ENCODE data around the gene MB21D2. TPM values are rescaled to one million over a fixed set of nuclear protein-coding genes. Genes with fewer than 3 reads are reported as not detected.

MB21D2 gene
- total and polyA plus RNA-seq, 2 experiments from 2014 or later: 8.1 to 35.9 TPM

DNA sequence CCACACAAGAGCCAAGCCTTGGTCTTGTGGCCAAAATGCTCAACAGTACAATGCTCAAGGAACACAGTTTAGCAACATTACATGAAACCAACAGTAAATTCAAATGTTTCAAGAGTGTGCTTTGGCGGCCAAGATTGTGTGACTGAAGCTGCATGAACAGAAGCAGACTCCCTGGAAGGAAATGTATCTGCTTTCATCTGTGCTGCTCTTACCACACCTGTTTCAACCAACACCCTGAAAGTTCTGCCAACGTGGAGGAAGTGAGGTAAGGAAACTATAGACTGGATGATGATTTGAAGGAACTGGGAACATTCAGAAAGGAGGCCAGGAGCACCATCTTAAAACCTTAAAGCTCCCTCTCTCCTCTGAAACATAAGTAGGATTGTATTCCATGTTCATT is 55.7 kb downstream of the MB21D2 start:
- no peak overlapping the region for H3K4me3 Mint-ChIP-seq
- TF ChIP-seq STAT1 (IDR thresholded peaks at IDR 0.05; ENCODE audit: unreplicated experiment) (no peak), ZNF331 (CRISPR knock-in tag; IDR thresholded peaks at IDR 0.05; ENCODE audit: low read depth) (no peak), NANOG (IDR thresholded peaks at IDR 0.05; ENCODE audit: borderline replicate concordance) (no peak), CREB1 (CRISPR knock-in tag; IDR thresholded peaks at IDR 0.05; ENCODE audit: low read depth) (no peak), EZH2phosphoT487 (IDR thresholded peaks at IDR 0.05; ENCODE audit: unreplicated experiment) (no peak), ZNF114 (CRISPR knock-in tag; IDR thresholded peaks at IDR 0.05) (no peak), POLR2AphosphoS5 (IDR thresholded peaks at IDR 0.05; ENCODE audit: low read depth) (no peak)
- TF ChIP-seq, protein P1, sequence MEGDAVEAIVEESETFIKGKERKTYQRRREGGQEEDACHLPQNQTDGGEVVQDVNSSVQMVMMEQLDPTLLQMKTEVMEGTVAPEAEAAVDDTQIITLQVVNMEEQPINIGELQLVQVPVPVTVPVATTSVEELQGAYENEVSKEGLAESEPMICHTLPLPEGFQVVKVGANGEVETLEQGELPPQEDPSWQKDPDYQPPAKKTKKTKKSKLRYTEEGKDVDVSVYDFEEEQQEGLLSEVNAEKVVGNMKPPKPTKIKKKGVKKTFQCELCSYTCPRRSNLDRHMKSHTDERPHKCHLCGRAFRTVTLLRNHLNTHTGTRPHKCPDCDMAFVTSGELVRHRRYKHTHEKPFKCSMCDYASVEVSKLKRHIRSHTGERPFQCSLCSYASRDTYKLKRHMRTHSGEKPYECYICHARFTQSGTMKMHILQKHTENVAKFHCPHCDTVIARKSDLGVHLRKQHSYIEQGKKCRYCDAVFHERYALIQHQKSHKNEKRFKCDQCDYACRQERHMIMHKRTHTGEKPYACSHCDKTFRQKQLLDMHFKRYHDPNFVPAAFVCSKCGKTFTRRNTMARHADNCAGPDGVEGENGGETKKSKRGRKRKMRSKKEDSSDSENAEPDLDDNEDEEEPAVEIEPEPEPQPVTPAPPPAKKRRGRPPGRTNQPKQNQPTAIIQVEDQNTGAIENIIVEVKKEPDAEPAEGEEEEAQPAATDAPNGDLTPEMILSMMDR (conservative IDR thresholded peaks at IDR 0.05; ENCODE audit: low read depth in 2 of 2): no peak
- peaks cover 100% of the 10 kb centered on the region for H3K79me2 ChIP-seq (replicated peaks; ENCODE audit: insufficient read depth)
- DNase-seq (ENCODE audit: low spot score) (no peak), ATAC-seq (no peak)
- H3K27me3 ChIP-seq (ENCODE audit: insufficient read depth): no peaks in the 10 kb centered on the region
- peaks cover 14% of the 10 kb centered on the region for H3K36me3 Mint-ChIP-seq (ENCODE audit: low read depth)
- no peak overlapping the region; the same call in 1 of the 2 replicates for H3K27ac Mint-ChIP-seq
- no peak overlapping the region for H3K4me3 ChIP-seq
- no peak overlapping the region for H3K4me2 ChIP-seq
- peaks cover 43% of the 10 kb centered on the region for H3K4me1 Mint-ChIP-seq
- no peaks in the 10 kb centered on the region for H3K9me2 ChIP-seq (ENCODE audit: insufficient read depth)
- no peaks in the 10 kb centered on the region for H3K9me3 Mint-ChIP-seq
- H2AFZ ChIP-seq: no peak overlapping the region
- H3K36me3 ChIP-seq (ENCODE audit: insufficient read depth): no peaks in the 10 kb centered on the region
- H3K4me1 ChIP-seq (ENCODE audit: insufficient read depth): peaks cover 42% of the 10 kb centered on the region
- H3K27me3 Mint-ChIP-seq (ENCODE audit: insufficient read depth, low read depth, poor library complexity): no peaks in the 10 kb centered on the region
- H3F3A ChIP-seq (replicated peaks; ENCODE audit: low read depth): no peaks in the 10 kb centered on the region
- peaks cover 36% of the 10 kb centered on the region for H4K20me1 ChIP-seq (replicated peaks; ENCODE audit: insufficient read depth)
- H3K27ac ChIP-seq (ENCODE audit: low read depth): no peak overlapping the region

DNA sequence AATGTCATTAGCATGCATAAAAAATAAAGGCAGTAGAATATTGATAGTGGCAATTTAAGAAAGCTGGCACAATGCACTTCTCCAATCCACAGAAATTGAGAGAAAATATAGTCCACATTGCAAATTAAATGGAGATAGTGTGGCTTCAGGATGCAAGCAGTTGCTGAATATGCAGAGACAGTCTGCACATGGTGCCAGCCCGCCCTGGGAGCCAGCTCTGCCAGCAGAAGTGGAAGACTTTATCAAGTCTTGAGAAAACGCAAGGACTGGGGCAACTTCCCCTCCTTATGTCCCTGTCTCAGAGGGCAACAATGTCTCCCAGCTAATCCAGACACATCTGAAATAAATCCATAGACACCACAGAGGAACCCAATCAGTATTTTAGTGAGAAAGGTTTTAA is 57.2 kb downstream of the MB21D2 start:
- Histone ChIP-seq H2AFZ (no peak overlapping the region), H4K20me1 (replicated peaks; ENCODE audit: insufficient read depth) (peaks cover 34% of the 10 kb centered on the region), H3F3A (replicated peaks; ENCODE audit: low read depth) (no peaks in the 10 kb centered on the region), H3K36me3 (ENCODE audit: insufficient read depth) (no peaks in the 10 kb centered on the region), H3K9me2 (ENCODE audit: insufficient read depth) (no peaks in the 10 kb centered on the region), H3K27ac (ENCODE audit: low read depth) (no peak overlapping the region), H3K4me2 (no peak overlapping the region), H3K4me1 (ENCODE audit: insufficient read depth) (peaks cover 28% of the 10 kb centered on the region), H3K79me2 (replicated peaks; ENCODE audit: insufficient read depth) (peaks cover 100% of the 10 kb centered on the region), H3K27me3 (ENCODE audit: insufficient read depth) (no peaks in the 10 kb centered on the region), H3K4me3 (no peak overlapping the region)
- Mint-ChIP-seq H3K9me3 (no peaks in the 10 kb centered on the region), H3K27me3 (ENCODE audit: insufficient read depth, low read depth, poor library complexity) (no peaks in the 10 kb centered on the region), H3K27ac (no peak overlapping the region), H3K4me1 (peaks cover 37% of the 10 kb centered on the region), H3K4me3 (no peak overlapping the region), H3K36me3 (ENCODE audit: low read depth) (peaks cover 14% of the 10 kb centered on the region)
- no peak for DNase-seq (ENCODE audit: low spot score)
- no peak for ATAC-seq
- no peak for TF ChIP-seq ZNF331 (CRISPR knock-in tag; IDR thresholded peaks at IDR 0.05; ENCODE audit: low read depth)
- TF ChIP-seq, protein P2, sequence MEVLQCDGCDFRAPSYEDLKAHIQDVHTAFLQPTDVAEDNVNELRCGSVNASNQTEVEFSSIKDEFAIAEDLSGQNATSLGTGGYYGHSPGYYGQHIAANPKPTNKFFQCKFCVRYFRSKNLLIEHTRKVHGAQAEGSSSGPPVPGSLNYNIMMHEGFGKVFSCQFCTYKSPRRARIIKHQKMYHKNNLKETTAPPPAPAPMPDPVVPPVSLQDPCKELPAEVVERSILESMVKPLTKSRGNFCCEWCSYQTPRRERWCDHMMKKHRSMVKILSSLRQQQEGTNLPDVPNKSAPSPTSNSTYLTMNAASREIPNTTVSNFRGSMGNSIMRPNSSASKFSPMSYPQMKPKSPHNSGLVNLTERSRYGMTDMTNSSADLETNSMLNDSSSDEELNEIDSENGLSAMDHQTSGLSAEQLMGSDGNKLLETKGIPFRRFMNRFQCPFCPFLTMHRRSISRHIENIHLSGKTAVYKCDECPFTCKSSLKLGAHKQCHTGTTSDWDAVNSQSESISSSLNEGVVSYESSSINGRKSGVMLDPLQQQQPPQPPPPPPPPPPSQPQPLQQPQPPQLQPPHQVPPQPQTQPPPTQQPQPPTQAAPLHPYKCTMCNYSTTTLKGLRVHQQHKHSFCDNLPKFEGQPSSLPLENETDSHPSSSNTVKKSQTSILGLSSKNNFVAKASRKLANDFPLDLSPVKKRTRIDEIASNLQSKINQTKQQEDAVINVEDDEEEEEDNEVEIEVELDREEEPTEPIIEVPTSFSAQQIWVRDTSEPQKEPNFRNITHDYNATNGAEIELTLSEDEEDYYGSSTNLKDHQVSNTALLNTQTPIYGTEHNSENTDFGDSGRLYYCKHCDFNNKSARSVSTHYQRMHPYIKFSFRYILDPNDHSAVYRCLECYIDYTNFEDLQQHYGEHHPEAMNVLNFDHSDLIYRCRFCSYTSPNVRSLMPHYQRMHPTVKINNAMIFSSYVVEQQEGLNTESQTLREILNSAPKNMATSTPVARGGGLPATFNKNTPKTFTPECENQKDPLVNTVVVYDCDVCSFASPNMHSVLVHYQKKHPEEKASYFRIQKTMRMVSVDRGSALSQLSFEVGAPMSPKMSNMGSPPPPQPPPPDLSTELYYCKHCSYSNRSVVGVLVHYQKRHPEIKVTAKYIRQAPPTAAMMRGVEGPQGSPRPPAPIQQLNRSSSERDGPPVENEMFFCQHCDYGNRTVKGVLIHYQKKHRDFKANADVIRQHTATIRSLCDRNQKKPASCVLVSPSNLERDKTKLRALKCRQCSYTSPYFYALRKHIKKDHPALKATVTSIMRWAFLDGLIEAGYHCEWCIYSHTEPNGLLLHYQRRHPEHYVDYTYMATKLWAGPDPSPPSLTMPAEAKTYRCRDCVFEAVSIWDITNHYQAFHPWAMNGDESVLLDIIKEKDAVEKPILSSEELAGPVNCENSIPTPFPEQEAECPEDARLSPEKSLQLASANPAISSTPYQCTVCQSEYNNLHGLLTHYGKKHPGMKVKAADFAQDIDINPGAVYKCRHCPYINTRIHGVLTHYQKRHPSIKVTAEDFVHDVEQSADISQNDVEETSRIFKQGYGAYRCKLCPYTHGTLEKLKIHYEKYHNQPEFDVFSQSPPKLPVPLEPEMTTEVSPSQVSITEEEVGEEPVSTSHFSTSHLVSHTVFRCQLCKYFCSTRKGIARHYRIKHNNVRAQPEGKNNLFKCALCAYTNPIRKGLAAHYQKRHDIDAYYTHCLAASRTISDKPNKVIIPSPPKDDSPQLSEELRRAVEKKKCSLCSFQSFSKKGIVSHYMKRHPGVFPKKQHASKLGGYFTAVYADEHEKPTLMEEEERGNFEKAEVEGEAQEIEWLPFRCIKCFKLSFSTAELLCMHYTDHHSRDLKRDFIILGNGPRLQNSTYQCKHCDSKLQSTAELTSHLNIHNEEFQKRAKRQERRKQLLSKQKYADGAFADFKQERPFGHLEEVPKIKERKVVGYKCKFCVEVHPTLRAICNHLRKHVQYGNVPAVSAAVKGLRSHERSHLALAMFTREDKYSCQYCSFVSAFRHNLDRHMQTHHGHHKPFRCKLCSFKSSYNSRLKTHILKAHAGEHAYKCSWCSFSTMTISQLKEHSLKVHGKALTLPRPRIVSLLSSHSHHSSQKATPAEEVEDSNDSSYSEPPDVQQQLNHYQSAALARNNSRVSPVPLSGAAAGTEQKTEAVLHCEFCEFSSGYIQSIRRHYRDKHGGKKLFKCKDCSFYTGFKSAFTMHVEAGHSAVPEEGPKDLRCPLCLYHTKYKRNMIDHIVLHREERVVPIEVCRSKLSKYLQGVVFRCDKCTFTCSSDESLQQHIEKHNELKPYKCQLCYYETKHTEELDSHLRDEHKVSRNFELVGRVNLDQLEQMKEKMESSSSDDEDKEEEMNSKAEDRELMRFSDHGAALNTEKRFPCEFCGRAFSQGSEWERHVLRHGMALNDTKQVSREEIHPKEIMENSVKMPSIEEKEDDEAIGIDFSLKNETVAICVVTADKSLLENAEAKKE (CRISPR knock-in tag; IDR thresholded peaks at IDR 0.05): no peak
- TF ChIP-seq STAT1 (IDR thresholded peaks at IDR 0.05; ENCODE audit: unreplicated experiment): no peak
- no peak for TF ChIP-seq JUNB (IDR thresholded peaks at IDR 0.05; ENCODE audit: unreplicated experiment)
- TF ChIP-seq, protein P1 (conservative IDR thresholded peaks at IDR 0.05; ENCODE audit: low read depth in 2 of 2): no peak
- TF ChIP-seq POLR2AphosphoS5 (IDR thresholded peaks at IDR 0.05; ENCODE audit: low read depth): no peak
- TF ChIP-seq ZNF114 (CRISPR knock-in tag; IDR thresholded peaks at IDR 0.05): no peak
- no peak for TF ChIP-seq CREB1 (CRISPR knock-in tag; IDR thresholded peaks at IDR 0.05; ENCODE audit: low read depth)

All from GM23338 (cell line).